ENCODE measurements around the gene PLCL2. TPM values are rescaled to one million over a fixed set of nuclear protein-coding genes. Genes with fewer than 3 reads are reported as not detected.

PLCL2 gene
- total RNA-seq, 1 donor from 2014 or later = 0.85 TPM

- H3K27me3 Mint-ChIP-seq (ENCODE audit: low read depth) = no peaks in the 10 kb centered on the region
- H3K4me3 Mint-ChIP-seq (ENCODE audit: unreplicated experiment) = no peak overlapping the region
These were observed 172.6 kb downstream of the PLCL2 start for GRCh38 chr3:17057321-17057720.

DNA sequence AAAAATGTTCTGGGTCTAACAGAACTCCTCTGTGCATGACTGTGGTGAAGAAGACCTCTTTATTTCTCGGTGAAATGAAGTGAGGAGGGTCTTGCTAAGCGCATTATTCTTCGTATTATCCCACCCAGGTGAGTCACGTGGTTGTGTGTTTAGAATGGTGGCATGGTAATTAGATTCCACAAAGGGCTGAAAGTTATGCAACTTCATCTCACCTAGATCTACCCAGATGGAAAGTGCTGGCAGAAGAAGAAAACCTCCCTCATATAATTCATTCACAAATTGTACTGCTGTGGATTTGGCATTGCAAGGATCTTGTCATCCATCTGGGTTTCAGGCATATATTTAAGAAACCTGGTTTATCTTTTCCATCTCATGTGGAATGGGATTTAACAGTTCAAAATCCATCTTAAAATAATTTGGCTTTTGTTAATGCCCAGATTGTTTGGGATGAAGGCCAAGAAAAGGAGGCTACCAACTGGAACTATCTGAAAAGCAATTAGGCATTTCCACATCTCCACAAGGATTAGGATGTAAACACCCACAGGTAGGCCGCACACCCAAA is 175.3 kb downstream of the PLCL2 start:
- Mint-ChIP-seq H3K4me3 (ENCODE audit: unreplicated experiment) (no peak overlapping the region), H3K9me3 (ENCODE audit: low read depth) (no peaks in the 10 kb centered on the region), H3K27me3 (ENCODE audit: low read depth) (no peaks in the 10 kb centered on the region), H3K27ac (ENCODE audit: unreplicated experiment) (no peak overlapping the region), H3K36me3 (ENCODE audit: low read depth) (no peaks in the 10 kb centered on the region), H3K4me1 (ENCODE audit: low read depth) (peaks cover 27% of the 10 kb centered on the region)
- no peak for TF ChIP-seq CTCF (IDR thresholded peaks at IDR 0.05)
- no peak for DNase-seq (ENCODE audit: low spot score)

More at GRCh38 chr3:17057321-17057720, 172.6 kb downstream of the PLCL2 start:
- H3K36me3 Mint-ChIP-seq (ENCODE audit: low read depth) = no peaks in the 10 kb centered on the region
- no peak for TF ChIP-seq CTCF (IDR thresholded peaks at IDR 0.05)
- no peak overlapping the region for H3K27ac Mint-ChIP-seq (ENCODE audit: unreplicated experiment)
- DNase-seq (ENCODE audit: low spot score) = no peak
- H3K9me3 Mint-ChIP-seq (ENCODE audit: low read depth) = peaks cover 13% of the 10 kb centered on the region
- H3K4me1 Mint-ChIP-seq (ENCODE audit: low read depth) = peaks cover 22% of the 10 kb centered on the region

DNA sequence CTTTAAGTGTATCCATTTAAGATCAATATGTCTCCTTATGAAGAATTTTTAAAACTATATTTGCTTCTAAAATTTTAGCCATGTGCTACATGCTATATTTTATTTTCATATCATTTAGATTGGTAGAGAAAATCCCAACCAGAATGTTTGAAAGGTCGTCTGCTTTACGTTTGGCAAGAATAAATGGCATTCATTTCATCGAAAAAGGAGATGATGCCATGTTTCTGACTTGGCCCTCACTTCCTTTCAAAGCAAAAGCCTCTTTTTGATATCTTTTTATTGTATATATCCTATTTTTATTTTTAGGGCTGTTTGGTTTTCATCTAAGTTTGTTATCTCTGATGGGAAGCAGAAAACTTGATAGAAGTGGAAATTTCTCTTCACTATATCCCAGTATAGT is 176.2 kb downstream of the PLCL2 start:
- no peaks in the 10 kb centered on the region for H3K27me3 Mint-ChIP-seq (ENCODE audit: low read depth)
- H3K4me1 Mint-ChIP-seq (ENCODE audit: low read depth) = peaks cover 27% of the 10 kb centered on the region
- no peak overlapping the region for H3K27ac Mint-ChIP-seq (ENCODE audit: unreplicated experiment)
- DNase-seq (ENCODE audit: low spot score) = no peak
- TF ChIP-seq CTCF (IDR thresholded peaks at IDR 0.05) = no peak
- H3K36me3 Mint-ChIP-seq (ENCODE audit: low read depth) = no peaks in the 10 kb centered on the region
- no peak overlapping the region for H3K4me3 Mint-ChIP-seq (ENCODE audit: unreplicated experiment)
- no peaks in the 10 kb centered on the region for H3K9me3 Mint-ChIP-seq (ENCODE audit: low read depth)

DNA sequence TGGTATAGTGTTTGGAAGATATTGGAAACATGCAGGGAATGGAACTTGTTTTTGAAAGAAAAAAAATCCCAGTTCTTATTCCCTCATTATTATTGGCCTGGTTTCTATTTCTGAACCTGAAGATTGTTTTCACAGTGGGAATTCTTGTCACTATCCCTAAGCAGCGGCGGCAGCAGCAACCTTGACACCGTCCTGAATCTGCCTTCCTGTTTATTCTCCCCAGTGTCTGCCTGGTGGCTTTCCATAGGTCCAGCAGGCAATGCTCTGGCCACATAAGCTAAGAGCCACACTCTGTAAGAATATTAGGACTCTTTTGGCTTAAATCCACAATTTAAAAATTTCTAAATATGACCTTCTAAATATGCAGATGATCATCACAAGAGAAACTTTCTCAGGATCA is 178.0 kb downstream of the PLCL2 start:
- Mint-ChIP-seq H3K4me1 (ENCODE audit: low read depth) (peaks cover 34% of the 10 kb centered on the region), H3K27ac (ENCODE audit: unreplicated experiment) (no peak overlapping the region), H3K27me3 (ENCODE audit: low read depth) (no peaks in the 10 kb centered on the region), H3K9me3 (ENCODE audit: low read depth) (no peaks in the 10 kb centered on the region), H3K36me3 (ENCODE audit: low read depth) (no peaks in the 10 kb centered on the region), H3K4me3 (ENCODE audit: unreplicated experiment) (no peak overlapping the region)
- no peak for TF ChIP-seq CTCF (IDR thresholded peaks at IDR 0.05)
- DNase-seq (ENCODE audit: low spot score) = no peak

GRCh38 chr3:17063596-17063995 is 178.8 kb downstream of the PLCL2 start:
- no peak for DNase-seq (ENCODE audit: low spot score)
- H3K27ac Mint-ChIP-seq (ENCODE audit: unreplicated experiment) = no peak overlapping the region
- no peak overlapping the region for H3K4me3 Mint-ChIP-seq (ENCODE audit: unreplicated experiment)
- peaks cover 34% of the 10 kb centered on the region for H3K4me1 Mint-ChIP-seq (ENCODE audit: low read depth)
- no peaks in the 10 kb centered on the region for H3K36me3 Mint-ChIP-seq (ENCODE audit: low read depth)
- TF ChIP-seq CTCF (IDR thresholded peaks at IDR 0.05) = no peak
- H3K9me3 Mint-ChIP-seq (ENCODE audit: low read depth) = no peaks in the 10 kb centered on the region
- no peaks in the 10 kb centered on the region for H3K27me3 Mint-ChIP-seq (ENCODE audit: low read depth)
